Heart left ventricle (tissue), 16 donors: ENCODE measurements around the gene NTM. TPM values are rescaled to one million over a fixed set of nuclear protein-coding genes. Genes with fewer than 3 reads are reported as not detected.
A peak's percentile ranks its signal among the peaks of the same experiment; 100 is the strongest.

Experiments used
- ATAC-seq, 4 donors: fragments of 200-7000 bp; cut with Tn5 transposase; one replicate each; pipeline ENCODE4 v1.9.1; 2020 to 2022; ENCODE audit warnings: moderate library complexity in 4 of 4, mild to moderate bottlenecking in 3 of 4, moderate number of reproducible peaks in 1 of 4
- DNase-seq, 5 donors: peaks; one replicate each; pipeline ENCODE4 v3.0.0-alpha.2; 2020
- H3K27ac ChIP-seq, 12 donors: fragments of 200-600 bp; sonication (generic) in 4 of 12; one replicate each; pipeline versions ENCODE4 v1.5.0 to v1.8.0; 2016 to 2022; ENCODE audit warnings: mild to moderate bottlenecking in 2 of 12
- H3K27me3 ChIP-seq, 9 donors: fragments of 200-600 bp; sonication (generic) in 2 of 9; one replicate each; pipeline versions ENCODE4 v1.5.1 to v1.8.0; 2016 to 2022; ENCODE audit warnings: mild to moderate bottlenecking in 3 of 9
- H3K36me3 ChIP-seq, 9 donors: fragments of 200-600 bp; sonication (generic) in 2 of 9; one replicate each; pipeline versions ENCODE4 v1.5.0 to v1.8.0; 2018 to 2022; ENCODE audit warnings: mild to moderate bottlenecking in 2 of 9
- H3K4me1 ChIP-seq, 12 donors: fragments of 200-600 bp; sonication (generic) in 4 of 12; one replicate each; pipeline versions ENCODE4 v1.5.0 to v1.8.0; 2016 to 2022; ENCODE audit warnings: mild to moderate bottlenecking in 3 of 12
- H3K4me3 ChIP-seq, 12 donors: fragments of 200-600 bp; sonication (generic) in 4 of 12; one replicate each; pipeline versions ENCODE4 v1.5.0 to v1.8.0; 2017 to 2022; ENCODE audit warnings: mild to moderate bottlenecking in 9 of 12, moderate library complexity in 4 of 12
- H3K9me3 ChIP-seq, 12 donors: fragments of 200-600 bp; sonication (generic) in 4 of 12; one replicate each; pipeline versions ENCODE4 v1.5.0 to v1.8.0; 2016 to 2022; ENCODE audit warnings: mild to moderate bottlenecking in 1 of 12
- CTCF ChIP-seq, 12 donors: fragments of 200-600 bp; sonication (generic) in 4 of 12; IDR thresholded peaks; one replicate each; pipeline versions ENCODE4 v1.5.0 to v1.8.0; 2018 to 2022; ENCODE audit warnings: antibody characterized with exemption in 12 of 12, mild to moderate bottlenecking in 5 of 12
- POLR2A ChIP-seq, 2 donors: fragments of 450-650 bp; IDR thresholded peaks; one replicate each; pipeline ENCODE4 v1.6.1; 2017; ENCODE audit warnings: antibody characterized with exemption in 2 of 2, mild to moderate bottlenecking in 2 of 2, moderate library complexity in 2 of 2
- WGBS, 4 donors: extraction: QIAGEN DNeasy Blood & Tissue Kit in 2 of 4; methylation state at CpG; one replicate each; pipeline versions ENCODE4 v1.1.5 to v1.1.7; 2013 to 2018; 5-methylcytosine and 5-hydroxymethylcytosine counted together
- intact Hi-C, 10 donors: fragments of 100-400 bp; cut with DNase I; formaldehyde crosslinking; loops; one replicate each; pipeline versions ENCODE4 v1.11.1 to v1.14.2; 2022
- polyA plus RNA-seq, 2 donors: library from polyadenylated mRNA; stranded (reverse); fragments of 200-250 nt; gene quantifications; one replicate each; pipeline ENCODE4 v1.2.3, GENCODE V29; 2013
- total RNA-seq, 9 donors: library from RNA; depleted of rRNA in 2 of 9; stranded (reverse); fragments of >200 nt in 2 of 9; fragmentation: NEBNext Ultra II Directional in 3 of 9; extraction: Animal tissue kit (Norgen Biotek cat#: 25700) in 3 of 9; gene quantifications; one replicate each; pipeline versions ENCODE4 v1.1.0 to v1.2.4, GENCODE V29; 2016 to 2023
- donor health status: ischemic (EF 13 %, LVEDD 7.1; RV severe dilation, severe dysfunction).
- donor health status: healthy with polysubstance abuse.
- donor health status: DM: no; HTN: yes; CAD: no.
- donor health status: DM: no; HTN: no; CAD: no.
- donor health status: ischemic (EF 25% LVEDD 6.9; RV normal size, moderate dysfunction).
- donor health status: ischemic (EF 25% LVEDD 5.7; RV mildly dilated, moderate dysfunction).
- donor health status: healthy.
- donor health status: DM: yes; HTN: yes; CAD: no.
- donor health status: ischemic (EF 35%, LVEDD 5.7; RV mildly dilated, moderate dysfunction).
- donor health status: nonischemic (EF 11% LVEDD 7.7; RV severe dilation, severe dysfunction).
- donor health status: DM: yes; HTN: yes; CAD: no.
- donor health status: PGD.
- donor health status: ischemic (EF 29% LVEDD 5.4; RV normal size, mild dysfunction).
- donor health status: nonischemic (EF 23%, LVEDD 6.1; RV moderate dilation, normal function).

Gene NTM
- total and polyA plus RNA-seq, 11 donors: 0.40 to 7.7 (median 1.5) TPM

DNA sequence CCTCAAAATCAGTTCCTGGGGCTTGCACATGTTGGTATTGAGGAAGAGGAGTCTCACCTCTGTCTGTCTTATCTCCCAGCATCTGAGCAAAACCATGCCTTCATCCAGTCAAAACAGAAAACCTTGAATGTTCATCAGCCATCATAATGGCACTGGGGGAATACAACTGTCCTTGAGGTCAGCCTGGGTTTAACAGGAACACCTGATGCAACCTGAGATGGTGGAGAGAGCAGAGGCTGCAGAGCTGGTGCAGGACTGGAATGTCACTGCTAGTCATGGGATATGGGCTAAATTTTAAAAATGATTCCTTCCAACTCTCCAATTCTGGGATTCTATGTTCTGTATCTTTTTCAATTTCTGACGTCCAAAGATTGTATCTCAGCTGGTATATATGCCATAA, 931.0 kb downstream of the NTM start:
- no peak overlapping the region for H3K4me3 ChIP-seq
- 68 to 83% (median 73%) methylated on average over 1 of the region's 1 CpG for WGBS, 4 donors
- no peaks in the 10 kb centered on the region for H3K4me1 ChIP-seq
- TF ChIP-seq CTCF (IDR thresholded peaks at IDR 0.05) (no peak), POLR2A (IDR thresholded peaks at IDR 0.05) (no peak)
- no peak overlapping the region for H3K27ac ChIP-seq
- H3K9me3 ChIP-seq: no peaks in the 10 kb centered on the region
- H3K27me3 ChIP-seq: no peaks in the 10 kb centered on the region
- no peaks in the 10 kb centered on the region for H3K36me3 ChIP-seq
- intact Hi-C loops: no loop called here
- DNase-seq: no peak
- no peak for ATAC-seq

DNA sequence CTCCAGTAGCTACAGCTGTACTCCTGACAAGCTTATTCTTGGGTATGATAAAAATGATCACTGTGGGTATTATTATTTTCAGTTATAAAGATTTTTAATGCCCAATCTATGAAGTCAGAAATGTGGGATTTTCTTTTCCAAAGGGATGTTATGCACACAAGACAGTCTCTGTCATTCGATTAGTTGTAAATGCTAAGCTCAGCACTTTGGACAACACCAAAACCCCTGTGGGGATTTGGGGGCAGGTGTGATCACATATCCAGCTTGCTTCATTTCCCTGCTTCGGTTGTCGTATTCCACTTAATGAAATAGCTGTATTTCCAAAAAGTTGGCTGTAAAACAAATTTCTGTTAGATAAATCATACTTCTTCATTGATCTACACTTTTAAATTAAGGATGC, 931.5 kb downstream of the NTM start:
- Histone ChIP-seq H3K27ac (no peak overlapping the region), H3K9me3 (no peaks in the 10 kb centered on the region), H3K4me3 (no peak overlapping the region), H3K36me3 (no peaks in the 10 kb centered on the region), H3K27me3 (no peaks in the 10 kb centered on the region), H3K4me1 (no peaks in the 10 kb centered on the region)
- TF ChIP-seq CTCF (IDR thresholded peaks at IDR 0.05): no peak
- TF ChIP-seq POLR2A (IDR thresholded peaks at IDR 0.05): no peak
- ATAC-seq (no peak), DNase-seq (no peak)
- 78 to 89% (median 80%) methylated on average over 3 of the region's 3 CpGs for WGBS, 4 donors
- intact Hi-C loops: no loop called here

DNA sequence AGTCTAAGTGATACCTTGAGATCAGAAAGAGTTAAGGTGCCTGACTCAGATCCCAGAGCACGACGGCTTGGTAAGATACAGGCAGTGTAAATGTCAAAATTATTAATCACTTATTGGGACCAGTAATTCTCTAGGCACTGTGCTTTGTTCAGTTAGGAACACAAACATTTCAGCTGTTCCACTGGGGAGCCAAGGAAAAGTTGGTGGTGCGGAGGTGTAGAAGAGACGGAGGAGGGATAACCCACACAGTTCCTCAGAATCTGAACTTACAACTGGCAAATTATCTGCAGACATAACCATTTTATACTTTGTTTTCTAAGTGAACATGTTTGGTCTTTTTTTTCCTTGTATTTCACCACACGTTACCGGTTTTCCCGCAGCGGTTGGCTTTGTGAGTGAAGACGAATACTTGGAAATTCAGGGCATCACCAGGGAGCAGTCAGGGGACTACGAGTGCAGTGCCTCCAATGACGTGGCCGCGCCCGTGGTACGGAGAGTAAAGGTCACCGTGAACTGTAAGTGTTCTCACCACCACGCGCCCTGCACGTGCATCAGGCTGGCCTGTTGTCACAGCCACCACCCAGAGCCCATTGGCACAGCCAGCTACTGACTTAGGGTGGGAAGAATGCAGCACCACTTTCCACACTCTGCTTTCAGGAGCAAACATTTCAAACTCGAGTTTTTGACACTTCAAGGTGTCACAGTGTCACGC, 937.0 kb downstream of the NTM start:
- H3K9me3 ChIP-seq: no peaks in the 10 kb centered on the region
- no peaks in the 10 kb centered on the region for H3K36me3 ChIP-seq
- TF ChIP-seq POLR2A (IDR thresholded peaks at IDR 0.05) (no peak), CTCF (IDR thresholded peaks at IDR 0.05) (no peak)
- H3K4me3 ChIP-seq: no peak overlapping the region
- DNase-seq (no peak), ATAC-seq (no peak)
- H3K27ac ChIP-seq: no peak overlapping the region
- 83 to 90% (median 85%) methylated on average over 21 of the region's 21 CpGs for WGBS, 4 donors
- intact Hi-C loops: no loop called here
- peaks cover 0 to 7% (median 0%) of the 10 kb centered on the region in 12 donors for H3K4me1 ChIP-seq
- H3K27me3 ChIP-seq: no peaks in the 10 kb centered on the region

- peak in 1 of 5 donors; percentile 53 for DNase-seq
- peak overlapping the region in 6 of 12 donors; percentile 12 to 76 (median 25) for H3K27ac ChIP-seq
- H3K4me1 ChIP-seq: peaks cover 0 to 7% (median 0%) of the 10 kb centered on the region in 12 donors
- TF ChIP-seq CTCF (IDR thresholded peaks at IDR 0.05): no peak
- no peak for TF ChIP-seq POLR2A (IDR thresholded peaks at IDR 0.05)
- no peaks in the 10 kb centered on the region for H3K27me3 ChIP-seq
- H3K36me3 ChIP-seq: no peaks in the 10 kb centered on the region
- intact Hi-C loops: loop anchor here in 5 of 10 donors (5.0 to 10.0 kb wide), 3 partner anchors 92 to 198 kb away; no protein-coding TSS in a partner anchor
- H3K9me3 ChIP-seq: no peaks in the 10 kb centered on the region
- ATAC-seq: peak; percentile 68 to 97 (median 86)
- H3K4me3 ChIP-seq: no peak overlapping the region
- WGBS, 4 donors: 66 to 72% (median 67%) methylated on average over 10 of the region's 10 CpGs
Measured at GRCh38 chr11:132310390-132311375, 940.3 kb downstream of the NTM start.
